Upper lobe of left lung (tissue), 6 donors: ENCODE measurements around the gene KDM4B. TPM values are rescaled to one million over a fixed set of nuclear protein-coding genes. Genes with fewer than 3 reads are reported as not detected.
A peak's percentile ranks its signal among the peaks of the same experiment; 100 is the strongest.

Experiments used
- ATAC-seq, 2 donors: fragments of 200-7000 bp; cut with Tn5 transposase; one replicate each; pipeline ENCODE4 v1.9.1; 2022; ENCODE audit warnings: mild to moderate bottlenecking in 2 of 2, moderate library complexity in 2 of 2; ENCODE audit not compliant: low FRiP score in 2 of 2
- DNase-seq, 2 donors: peaks; one replicate each; pipeline ENCODE4 v3.0.0-alpha.2; 2019 to 2020
- H3K27ac ChIP-seq, 4 donors: fragments of 200-600 bp; sonication (generic); one replicate each; pipeline ENCODE4 v1.5.1; 2016 to 2019
- H3K27me3 ChIP-seq, 4 donors: fragments of 200-600 bp; sonication (generic); one replicate each; pipeline ENCODE4 v1.5.1; 2017 to 2019
- H3K36me3 ChIP-seq, 4 donors: fragments of 200-600 bp; sonication (generic); one replicate each; pipeline ENCODE4 v1.5.1; 2016 to 2019
- H3K4me1 ChIP-seq, 4 donors: fragments of 200-600 bp; sonication (generic); one replicate each; pipeline ENCODE4 v1.5.1; 2018 to 2019
- H3K4me3 ChIP-seq, 4 donors: fragments of 200-600 bp; sonication (generic); one replicate each; pipeline ENCODE4 v1.5.1; 2017 to 2019; ENCODE audit warnings: mild to moderate bottlenecking in 2 of 4, moderate library complexity in 1 of 4
- H3K9me3 ChIP-seq, 4 donors: fragments of 200-600 bp; sonication (generic); one replicate each; pipeline ENCODE4 v1.5.1; 2018 to 2019
- CTCF ChIP-seq, 6 experiments: fragments of 450-650 bp in 4 of 6; fragments of 200-600 bp in 2 of 6; sonication (generic) in 2 of 6; IDR thresholded peaks; one replicate each; pipeline ENCODE4 v1.5.1; 2016 to 2019; ENCODE audit warnings: antibody characterized with exemption in 6 of 6
- EP300 ChIP-seq, 4 donors: sonication (generic); formaldehyde crosslinking; IDR thresholded peaks; one replicate each; pipeline ENCODE4 v1.5.1; 2017; ENCODE audit warnings: antibody characterized with exemption in 4 of 4, control low read depth in 2 of 4
- POLR2A ChIP-seq, 4 donors: fragments of 450-650 bp; IDR thresholded peaks; one replicate each; pipeline ENCODE4 v1.5.1; 2016 to 2017; ENCODE audit warnings: antibody characterized with exemption in 4 of 4, mild to moderate bottlenecking in 2 of 4
- POLR2AphosphoS5 ChIP-seq, 2 donors: sonication (generic); formaldehyde crosslinking; IDR thresholded peaks; one replicate each; pipeline ENCODE4 v1.5.1; 2017; ENCODE audit warnings: antibody characterized with exemption in 2 of 2
- WGBS, 2 donors: methylation state at CpG; one replicate each; pipeline ENCODE4 v1.1.5; 2017 to 2018; 5-methylcytosine and 5-hydroxymethylcytosine counted together
- total RNA-seq, 6 donors: library from RNA; depleted of rRNA in 4 of 6; stranded (reverse); fragments of >200 nt in 4 of 6; gene quantifications; one replicate each; pipeline versions ENCODE4 v1.1.0 to v1.2.1, GENCODE V29; 2016 to 2021
- donor health status: DM: no; HTN: no; CAD: no; lungs with moderate emphysema.
- donor health status: DM: no; HTN: yes; CAD: no; lungs with severe emphysema.

The KDM4B gene
- total RNA-seq, 6 donors from 2014 or later = 28.1 to 112 (median 38.2) TPM

GRCh38 chr19:5128936-5129389 is 160.1 kb downstream of the KDM4B start:
- Histone ChIP-seq H3K4me1 (peaks cover 13 to 26% (median 21%) of the 10 kb centered on the region in 4 donors), H3K27me3 (no peaks in the 10 kb centered on the region), H3K9me3 (no peaks in the 10 kb centered on the region), H3K4me3 (no peak overlapping the region), H3K36me3 (peaks cover 1 to 49% (median 26%) of the 10 kb centered on the region in 4 donors), H3K27ac (peak overlapping the region in 2 of 4 donors; percentile 5 to 34)
- ATAC-seq = peak in 1 of 2 donors; percentile 1
- peak in 1 of 2 donors; percentile 74 for DNase-seq
- 59% methylated on average over 8 of the region's 9 CpGs; no CpG with 5 or more reads in 1 of the 2 donors for WGBS, 2 donors
- TF ChIP-seq POLR2AphosphoS5 (IDR thresholded peaks at IDR 0.05) (no peak), EP300 (IDR thresholded peaks at IDR 0.05) (no peak), CTCF (IDR thresholded peaks at IDR 0.05) (no peak), POLR2A (IDR thresholded peaks at IDR 0.05) (no peak)

GRCh38 chr19:5129691-5130090 is 160.8 kb downstream of the KDM4B start:
- WGBS, 2 donors = 96 to 97% methylated on average over 3 to 13 of the region's 13 CpGs
- no peak overlapping the region for H3K4me3 ChIP-seq
- peaks cover 13 to 26% (median 21%) of the 10 kb centered on the region in 4 donors for H3K4me1 ChIP-seq
- no peaks in the 10 kb centered on the region for H3K27me3 ChIP-seq
- no peak for TF ChIP-seq CTCF (IDR thresholded peaks at IDR 0.05)
- TF ChIP-seq POLR2A (IDR thresholded peaks at IDR 0.05) = no peak
- TF ChIP-seq POLR2AphosphoS5 (IDR thresholded peaks at IDR 0.05) = no peak
- TF ChIP-seq EP300 (IDR thresholded peaks at IDR 0.05) = no peak
- no peaks in the 10 kb centered on the region for H3K9me3 ChIP-seq
- ATAC-seq (no peak), DNase-seq (peak in 1 of 2 donors; percentile 72)
- peaks cover 9 to 51% (median 33%) of the 10 kb centered on the region in 4 donors for H3K36me3 ChIP-seq
- no peak overlapping the region for H3K27ac ChIP-seq

- Histone ChIP-seq H3K36me3 (peaks cover 13 to 53% (median 41%) of the 10 kb centered on the region in 4 donors), H3K9me3 (no peaks in the 10 kb centered on the region), H3K27ac (peak overlapping the region in 1 of 4 donors; percentile 52), H3K4me3 (no peak overlapping the region), H3K27me3 (no peaks in the 10 kb centered on the region), H3K4me1 (peaks cover 13 to 26% (median 21%) of the 10 kb centered on the region in 4 donors)
- WGBS, 2 donors = 83 to 88% methylated on average over 16 to 27 of the region's 27 CpGs
- TF ChIP-seq CTCF (IDR thresholded peaks at IDR 0.05) (no peak), EP300 (IDR thresholded peaks at IDR 0.05) (no peak), POLR2A (IDR thresholded peaks at IDR 0.05) (no peak), POLR2AphosphoS5 (IDR thresholded peaks at IDR 0.05) (no peak)
- DNase-seq = peak in 1 of 2 donors; percentile 65
- ATAC-seq = no peak
These were observed 161.6 kb downstream of the KDM4B start for GRCh38 chr19:5130371-5131030.

- DNase-seq (peak in 1 of 2 donors; percentile 80), ATAC-seq (no peak)
- Histone ChIP-seq H3K9me3 (no peaks in the 10 kb centered on the region), H3K36me3 (peaks cover 19 to 58% (median 46%) of the 10 kb centered on the region in 4 donors), H3K27ac (peak overlapping the region in 1 of 4 donors; percentile 52), H3K4me1 (peaks cover 13 to 26% (median 21%) of the 10 kb centered on the region in 4 donors), H3K27me3 (no peaks in the 10 kb centered on the region), H3K4me3 (no peak overlapping the region)
- 70 to 76% methylated on average over 11 to 21 of the region's 21 CpGs for WGBS, 2 donors
- TF ChIP-seq CTCF (IDR thresholded peaks at IDR 0.05) (no peak), EP300 (IDR thresholded peaks at IDR 0.05) (no peak), POLR2AphosphoS5 (IDR thresholded peaks at IDR 0.05) (no peak), POLR2A (IDR thresholded peaks at IDR 0.05) (no peak)
These were observed 162.2 kb downstream of the KDM4B start for GRCh38 chr19:5131031-5131505.
